Right atrium auricular region (tissue), 2 donors: ENCODE data around the gene WDFY3. TPM values are rescaled to one million over a fixed set of nuclear protein-coding genes. Genes with fewer than 3 reads are reported as not detected.

ENCODE experiments used
- DNase-seq: peaks from one replicate; pipeline ENCODE4 v3.0.0-alpha.2; 2019; ENCODE audit warnings: low spot score
- H3K27ac ChIP-seq, 2 donors: fragments of 200-600 bp; sonication (generic); 1 replicate in 1 of 2; 2 replicates in 1 of 2; pipeline ENCODE4 v1.5.1; 2016 to 2019
- H3K27me3 ChIP-seq, 2 donors: fragments of 200-600 bp; sonication (generic); one replicate each; pipeline versions ENCODE4 v1.5.1 to v1.6.0; 2017 to 2019
- H3K36me3 ChIP-seq: fragments of 200-600 bp; sonication (generic); one replicate; pipeline ENCODE4 v1.5.1; 2016
- H3K4me1 ChIP-seq, 2 donors: fragments of 200-600 bp; sonication (generic); one replicate each; pipeline versions ENCODE4 v1.5.1 to v1.6.0; 2017 to 2019
- H3K4me3 ChIP-seq, 2 donors: fragments of 200-600 bp; sonication (generic); 1 replicate in 1 of 2; 2 replicates in 1 of 2; pipeline ENCODE4 v1.5.1; 2017 to 2019; ENCODE audit warnings: mild to moderate bottlenecking in 1 of 2, moderate library complexity in 1 of 2
- H3K9me3 ChIP-seq, 2 donors: fragments of 200-600 bp; sonication (generic); one replicate each; pipeline ENCODE4 v1.5.1; 2019
- CTCF ChIP-seq, 2 donors: fragments of 200-600 bp; sonication (generic); IDR thresholded peaks; one replicate each; pipeline ENCODE4 v1.5.1; 2019; ENCODE audit warnings: antibody characterized with exemption in 2 of 2
- total RNA-seq, 2 donors: library from RNA; depleted of rRNA; stranded (reverse); fragments of >200 nt; gene quantifications; one replicate each; pipeline ENCODE4 v1.1.0, GENCODE V29; 2016

Gene WDFY3
- total RNA-seq, 2 donors from 2014 or later, result 27.6 to 40.0 TPM

GRCh38 chr4:84697615-84698201, 268.8 kb downstream of the WDFY3 start:
- no peak for DNase-seq
- Histone ChIP-seq H3K9me3 (no peaks in the 10 kb centered on the region), H3K36me3 (peaks cover 73% of the 10 kb centered on the region), H3K27ac (no peak overlapping the region), H3K4me3 (no peak overlapping the region), H3K4me1 (no peaks in the 10 kb centered on the region), H3K27me3 (no peaks in the 10 kb centered on the region)
- TF ChIP-seq CTCF (IDR thresholded peaks at IDR 0.05), result no peak

- DNase-seq, result no peak
- TF ChIP-seq CTCF (IDR thresholded peaks at IDR 0.05), result no peak
- H3K36me3 ChIP-seq, result peaks cover 75% of the 10 kb centered on the region
Measured at GRCh38 chr4:84697159-84697558, 269.3 kb downstream of the WDFY3 start.

GRCh38 chr4:84691800-84692199, 274.7 kb downstream of the WDFY3 start:
- no peak overlapping the region for H3K27ac ChIP-seq
- H3K9me3 ChIP-seq, result no peaks in the 10 kb centered on the region
- H3K4me1 ChIP-seq, result peaks cover 0 to 7% of the 10 kb centered on the region in 2 donors
- peaks cover 79% of the 10 kb centered on the region for H3K36me3 ChIP-seq
- H3K27me3 ChIP-seq, result no peaks in the 10 kb centered on the region
- no peak for TF ChIP-seq CTCF (IDR thresholded peaks at IDR 0.05)
- H3K4me3 ChIP-seq, result no peak overlapping the region
- DNase-seq, result no peak

More at GRCh38 chr4:84697159-84697558, 269.3 kb downstream of the WDFY3 start:
- Histone ChIP-seq H3K27ac (no peak overlapping the region), H3K4me1 (no peaks in the 10 kb centered on the region), H3K27me3 (no peaks in the 10 kb centered on the region), H3K4me3 (no peak overlapping the region), H3K9me3 (no peaks in the 10 kb centered on the region)

- no peak for TF ChIP-seq CTCF (IDR thresholded peaks at IDR 0.05)
- no peak for DNase-seq
- Histone ChIP-seq H3K36me3 (peaks cover 76% of the 10 kb centered on the region), H3K9me3 (no peaks in the 10 kb centered on the region), H3K4me1 (peaks cover 0 to 7% of the 10 kb centered on the region in 2 donors), H3K27me3 (no peaks in the 10 kb centered on the region), H3K27ac (no peak overlapping the region), H3K4me3 (no peak overlapping the region)
Measured at GRCh38 chr4:84691170-84691691, 275.3 kb downstream of the WDFY3 start.

- Histone ChIP-seq H3K27ac (no peak overlapping the region), H3K4me1 (peaks cover 0 to 7% of the 10 kb centered on the region in 2 donors), H3K9me3 (no peaks in the 10 kb centered on the region), H3K4me3 (no peak overlapping the region), H3K27me3 (no peaks in the 10 kb centered on the region), H3K36me3 (peaks cover 68% of the 10 kb centered on the region)
- DNase-seq, result no peak
- TF ChIP-seq CTCF (IDR thresholded peaks at IDR 0.05), result no peak
Measured at GRCh38 chr4:84690481-84690880, 276.0 kb downstream of the WDFY3 start.

- no peak for TF ChIP-seq CTCF (IDR thresholded peaks at IDR 0.05)
- H3K4me3 ChIP-seq, result no peak overlapping the region
- H3K27me3 ChIP-seq, result no peaks in the 10 kb centered on the region
- no peak overlapping the region for H3K27ac ChIP-seq
- H3K36me3 ChIP-seq, result peaks cover 58% of the 10 kb centered on the region
- H3K4me1 ChIP-seq, result peaks cover 0 to 7% of the 10 kb centered on the region in 2 donors
- DNase-seq, result no peak
- H3K9me3 ChIP-seq, result no peaks in the 10 kb centered on the region
Measured at GRCh38 chr4:84689197-84689596, 277.3 kb downstream of the WDFY3 start.
